ENCODE measurements around the gene CD52.

DNA sequence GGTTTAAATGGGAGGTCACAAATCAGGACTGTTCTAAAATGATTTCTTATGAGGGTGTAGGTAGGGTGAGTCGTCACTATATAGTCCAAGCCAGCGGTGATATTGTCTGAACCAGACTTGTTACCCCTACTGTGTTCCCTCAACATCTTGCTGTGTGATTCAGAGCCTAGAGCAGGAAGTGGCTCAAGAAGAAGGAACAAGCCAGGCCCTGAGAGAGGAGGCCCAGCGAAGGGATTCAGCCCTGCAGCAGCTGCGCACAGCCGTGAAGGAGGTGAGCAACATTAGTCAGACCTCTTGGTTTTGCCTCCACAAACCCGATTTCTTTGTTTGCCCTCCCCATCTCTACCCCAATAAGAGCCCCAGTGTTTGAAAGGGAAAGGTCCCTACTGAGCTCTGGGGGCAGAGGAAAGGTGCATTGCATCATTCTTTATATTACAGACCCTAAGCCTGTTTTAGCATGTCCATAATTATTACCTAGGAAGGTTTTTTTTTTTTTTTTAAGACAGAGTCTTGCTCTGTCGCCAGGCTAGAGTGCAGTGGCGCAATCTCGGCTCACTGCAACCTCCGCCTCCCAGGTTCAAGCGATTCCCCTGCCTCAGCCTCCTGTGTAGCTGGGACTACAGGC lies 42.8 kb upstream of the CD52 start:
- TF ChIP-seq, protein P1, sequence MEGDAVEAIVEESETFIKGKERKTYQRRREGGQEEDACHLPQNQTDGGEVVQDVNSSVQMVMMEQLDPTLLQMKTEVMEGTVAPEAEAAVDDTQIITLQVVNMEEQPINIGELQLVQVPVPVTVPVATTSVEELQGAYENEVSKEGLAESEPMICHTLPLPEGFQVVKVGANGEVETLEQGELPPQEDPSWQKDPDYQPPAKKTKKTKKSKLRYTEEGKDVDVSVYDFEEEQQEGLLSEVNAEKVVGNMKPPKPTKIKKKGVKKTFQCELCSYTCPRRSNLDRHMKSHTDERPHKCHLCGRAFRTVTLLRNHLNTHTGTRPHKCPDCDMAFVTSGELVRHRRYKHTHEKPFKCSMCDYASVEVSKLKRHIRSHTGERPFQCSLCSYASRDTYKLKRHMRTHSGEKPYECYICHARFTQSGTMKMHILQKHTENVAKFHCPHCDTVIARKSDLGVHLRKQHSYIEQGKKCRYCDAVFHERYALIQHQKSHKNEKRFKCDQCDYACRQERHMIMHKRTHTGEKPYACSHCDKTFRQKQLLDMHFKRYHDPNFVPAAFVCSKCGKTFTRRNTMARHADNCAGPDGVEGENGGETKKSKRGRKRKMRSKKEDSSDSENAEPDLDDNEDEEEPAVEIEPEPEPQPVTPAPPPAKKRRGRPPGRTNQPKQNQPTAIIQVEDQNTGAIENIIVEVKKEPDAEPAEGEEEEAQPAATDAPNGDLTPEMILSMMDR (IDR thresholded peaks at IDR 0.05): no peak
- TF ChIP-seq POLR2A (IDR thresholded peaks at IDR 0.05): no peak
